Stomach (tissue), 4 donors: ENCODE data around the gene LIG1.

ENCODE experiments used
- EP300 ChIP-seq: sonication (generic); formaldehyde crosslinking; IDR thresholded peaks from one replicate; pipeline ENCODE4 v1.6.1; 2017; ENCODE audit warnings: antibody characterized with exemption
- POLR2A ChIP-seq, 4 donors: fragments of 450-650 bp; IDR thresholded peaks; one replicate each; pipeline ENCODE4 v1.6.1; 2016; ENCODE audit warnings: antibody characterized with exemption in 4 of 4, control low read depth in 2 of 4, mild to moderate bottlenecking in 1 of 4, moderate library complexity in 1 of 4
- POLR2AphosphoS5 ChIP-seq, 3 donors: sonication (generic); formaldehyde crosslinking; IDR thresholded peaks; one replicate each; pipeline ENCODE4 v1.6.1; 2016; ENCODE audit warnings: antibody characterized with exemption in 3 of 3
- TF ChIP-seq, protein P1 (sequence below), 7 experiments: fragments of 450-650 bp in 4 of 7; fragments of 200-600 bp in 3 of 7; sonication (generic) in 3 of 7; IDR thresholded peaks; one replicate each; pipeline ENCODE4 v1.5.1; 2016 to 2019; ENCODE audit warnings: antibody characterized with exemption in 7 of 7, control low read depth in 2 of 7, mild to moderate bottlenecking in 1 of 7

GRCh38 chr19:48218997-48219396, 48.9 kb upstream of the LIG1 start:
- no peak for TF ChIP-seq POLR2A (IDR thresholded peaks at IDR 0.05)
- TF ChIP-seq, protein P1, sequence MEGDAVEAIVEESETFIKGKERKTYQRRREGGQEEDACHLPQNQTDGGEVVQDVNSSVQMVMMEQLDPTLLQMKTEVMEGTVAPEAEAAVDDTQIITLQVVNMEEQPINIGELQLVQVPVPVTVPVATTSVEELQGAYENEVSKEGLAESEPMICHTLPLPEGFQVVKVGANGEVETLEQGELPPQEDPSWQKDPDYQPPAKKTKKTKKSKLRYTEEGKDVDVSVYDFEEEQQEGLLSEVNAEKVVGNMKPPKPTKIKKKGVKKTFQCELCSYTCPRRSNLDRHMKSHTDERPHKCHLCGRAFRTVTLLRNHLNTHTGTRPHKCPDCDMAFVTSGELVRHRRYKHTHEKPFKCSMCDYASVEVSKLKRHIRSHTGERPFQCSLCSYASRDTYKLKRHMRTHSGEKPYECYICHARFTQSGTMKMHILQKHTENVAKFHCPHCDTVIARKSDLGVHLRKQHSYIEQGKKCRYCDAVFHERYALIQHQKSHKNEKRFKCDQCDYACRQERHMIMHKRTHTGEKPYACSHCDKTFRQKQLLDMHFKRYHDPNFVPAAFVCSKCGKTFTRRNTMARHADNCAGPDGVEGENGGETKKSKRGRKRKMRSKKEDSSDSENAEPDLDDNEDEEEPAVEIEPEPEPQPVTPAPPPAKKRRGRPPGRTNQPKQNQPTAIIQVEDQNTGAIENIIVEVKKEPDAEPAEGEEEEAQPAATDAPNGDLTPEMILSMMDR (IDR thresholded peaks at IDR 0.05): no peak
- no peak for TF ChIP-seq EP300
- no peak for TF ChIP-seq POLR2AphosphoS5 (IDR thresholded peaks at IDR 0.05)
